K562 (cell line): ENCODE results near the gene P4HB. TPM values are rescaled to one million over a fixed set of nuclear protein-coding genes. Genes with fewer than 3 reads are reported as not detected.
A peak's percentile ranks its signal among the peaks of the same experiment; 100 is the strongest.

ENCODE experiments used
- ASH1L ChIP-seq: fragments of 450-650 bp; IDR thresholded peaks from 2 replicates; pipeline ENCODE4 v1.6.1; 2018; ENCODE audit warnings: borderline replicate concordance, mild to moderate bottlenecking, low read depth; ENCODE audit not compliant: partially characterized antibody
- CTBP1 ChIP-seq: fragments of 450-650 bp; IDR thresholded peaks from 2 replicates; pipeline ENCODE4 v1.6.1; 2016; ENCODE audit warnings: borderline replicate concordance
- DNMT1 ChIP-seq: fragments of 450-650 bp; IDR thresholded peaks from 2 replicates; pipeline ENCODE4 v1.6.1; 2016; ENCODE audit warnings: antibody characterized with exemption, mild to moderate bottlenecking
- FOXM1 ChIP-seq, 2 experiments: fragments of 450-650 bp in 1 of 2; sonication (generic) in 1 of 2; formaldehyde crosslinking in 1 of 2; IDR thresholded peaks; 2 replicates each; pipeline versions ENCODE4 v1.6.1 to v1.9.0; 2017 to 2022; ENCODE audit warnings: low read depth in 2 of 2, mild to moderate bottlenecking in 2 of 2, missing genetic modification reagents in 1 of 2, moderate library complexity in 1 of 2
- HNRNPK ChIP-seq: fragments of 200-400 bp; formaldehyde crosslinking; IDR thresholded peaks from one replicate; pipeline ENCODE4 v1.6.1; 2018; ENCODE audit warnings: mild to moderate bottlenecking, low read depth, low read length; ENCODE audit not compliant: poor library complexity, severe bottlenecking
- MYC ChIP-seq, 2 experiments: fragments of 250-450 bp in 1 of 2; sonication (Bioruptor Pico) in 1 of 2; IDR thresholded peaks; 2 replicates each; pipeline versions ENCODE4 v1.5.1 to v1.6.1; 2012 to 2021; ENCODE audit warnings: low read depth in 2 of 2, borderline replicate concordance in 1 of 2, improper control_type of control experiment in 1 of 2, low read length in 1 of 2, mild to moderate bottlenecking in 1 of 2, moderate library complexity in 1 of 2
- NUFIP1 ChIP-seq: fragments of 450-650 bp; IDR thresholded peaks from 2 replicates; pipeline ENCODE4 v1.6.1; 2018; ENCODE audit not compliant: partially characterized antibody
- POLR2A ChIP-seq: fragments of 450-650 bp; conservative IDR thresholded peaks from 2 replicates; pipeline ENCODE4 v1.6.1; 2016
- POLR2AphosphoS2 ChIP-seq: IDR thresholded peaks from 2 replicates; pipeline ENCODE4 v1.6.1; 2012; ENCODE audit warnings: low read length, improper control_type of control experiment
- RBM22 ChIP-seq: fragments of 200-400 bp; formaldehyde crosslinking; IDR thresholded peaks from 2 replicates; pipeline ENCODE4 v1.6.1; 2018; ENCODE audit warnings: low read length, low read depth; ENCODE audit not compliant: poor library complexity, severe bottlenecking
- SUPT5H ChIP-seq: fragments of 450-650 bp; IDR thresholded peaks from 2 replicates; pipeline ENCODE4 v1.6.1; 2016
- ZNF3 ChIP-seq: fragments of 250-450 bp; sonication (Bioruptor Pico); IDR thresholded peaks from 2 replicates; pipeline ENCODE4 v1.5.0; 2021; ENCODE audit warnings: mild to moderate bottlenecking, moderate library complexity
- ZNF766 ChIP-seq: fragments of 200-800 bp; sonication (Bioruptor generic); conservative IDR thresholded peaks from 2 replicates; pipeline ENCODE4 v1.6.1; 2016; ENCODE audit warnings: missing genetic modification characterization, missing compliant biosample characterization
- ZNF830 ChIP-seq: fragments of 250-450 bp; sonication (Bioruptor Pico); IDR thresholded peaks from 2 replicates; pipeline ENCODE4 v1.5.0; 2021; ENCODE audit warnings: mild to moderate bottlenecking
- polyA plus RNA-seq, 8 experiments: library from polyadenylated mRNA; depleted of rRNA in 4 of 8; stranded (reverse) in 5 of 8; unstranded in 3 of 8; fragments of >200 nt; fragmentation: Nextera tagmentation in 2 of 8; fragmentation: Illumina TruSeq in 1 of 8; extraction: Ambion mirVana in 2 of 8; extraction: Trizol in 1 of 8; gene quantifications; 2 replicates each; pipeline versions ENCODE4 v1.2.1 to v1.2.3, GENCODE V29; 2011 to 2014; ENCODE audit warnings: inconsistent platforms in 1 of 8, missing spikeins in 1 of 8
- total RNA-seq, 7 experiments: library from RNA; depleted of rRNA in 6 of 7; stranded (reverse); fragments of >200 nt in 6 of 7; fragmentation: Illumina TruSeq in 2 of 7; extraction: Trizol in 2 of 7; gene quantifications; 2 replicates each; pipeline versions ENCODE4 v1.2.1 to v1.2.3, GENCODE V29; 2011 to 2021; ENCODE audit warnings: low replicate concordance in 1 of 7
- TF ChIP-seq, protein P1 (sequence below): fragments of 250-450 bp; sonication (Bioruptor Pico); IDR thresholded peaks from 2 replicates; pipeline ENCODE4 v1.5.0; 2022; ENCODE audit warnings: mild to moderate bottlenecking
- TF ChIP-seq, protein P2 (sequence below): sonication (generic); formaldehyde crosslinking; IDR thresholded peaks from 2 replicates; pipeline ENCODE4 v1.8.0; 2022; ENCODE audit warnings: missing genetic modification reagents, mild to moderate bottlenecking, moderate library complexity, borderline replicate concordance

Gene P4HB
- total and polyA plus RNA-seq, 9 of the 15 experiments (the other 6 are each of a cell fraction or from before 2014, with no cell fraction given) = 4.4 to 645 (median 325) TPM

DNA sequence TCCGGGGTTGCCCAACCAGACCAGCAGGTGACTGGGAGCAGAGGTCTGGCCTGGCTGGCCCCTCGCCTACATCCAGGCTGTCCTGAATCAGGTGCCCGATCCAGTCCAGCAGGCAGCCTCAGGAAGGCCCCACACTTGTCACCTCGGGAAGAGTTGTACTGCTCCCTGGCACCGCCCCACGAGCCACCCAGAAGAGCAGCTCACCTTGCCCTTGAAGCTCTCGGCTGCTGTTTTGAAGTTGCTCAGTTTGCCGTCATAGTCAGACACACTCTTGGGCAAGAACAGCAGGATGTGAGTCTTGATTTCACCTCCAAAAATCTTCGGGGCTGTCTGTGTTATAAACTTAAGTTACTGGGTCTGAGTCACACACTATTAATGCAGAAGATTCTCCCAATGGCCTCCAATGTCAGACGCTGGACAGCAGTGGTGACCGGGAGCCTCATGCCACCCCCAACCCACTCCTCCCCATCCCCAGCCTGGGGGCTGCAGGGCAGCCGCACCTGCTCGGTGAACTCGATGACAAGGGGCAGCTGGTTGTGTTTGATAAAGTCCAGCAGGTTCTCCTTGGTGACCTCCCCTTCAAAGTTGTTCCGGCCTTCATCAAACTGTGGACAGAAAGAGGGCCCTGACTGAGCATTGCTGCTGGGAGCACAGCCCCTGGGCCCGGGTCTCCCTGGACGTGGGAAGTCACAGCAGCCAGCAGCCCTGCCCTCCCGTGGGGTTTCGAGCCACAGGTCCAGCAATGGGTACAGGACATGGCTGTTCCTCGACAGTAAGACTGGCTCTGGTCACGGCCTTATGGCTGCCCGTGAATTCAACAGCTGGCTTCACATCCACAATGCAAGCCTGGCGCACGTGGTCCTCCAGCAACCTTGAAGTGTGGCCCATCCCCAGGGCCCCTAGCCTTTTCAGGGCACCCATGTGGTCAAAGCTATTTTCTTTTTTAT, 13.3 kb downstream of the P4HB start (continued):
- TF ChIP-seq, protein P1, sequence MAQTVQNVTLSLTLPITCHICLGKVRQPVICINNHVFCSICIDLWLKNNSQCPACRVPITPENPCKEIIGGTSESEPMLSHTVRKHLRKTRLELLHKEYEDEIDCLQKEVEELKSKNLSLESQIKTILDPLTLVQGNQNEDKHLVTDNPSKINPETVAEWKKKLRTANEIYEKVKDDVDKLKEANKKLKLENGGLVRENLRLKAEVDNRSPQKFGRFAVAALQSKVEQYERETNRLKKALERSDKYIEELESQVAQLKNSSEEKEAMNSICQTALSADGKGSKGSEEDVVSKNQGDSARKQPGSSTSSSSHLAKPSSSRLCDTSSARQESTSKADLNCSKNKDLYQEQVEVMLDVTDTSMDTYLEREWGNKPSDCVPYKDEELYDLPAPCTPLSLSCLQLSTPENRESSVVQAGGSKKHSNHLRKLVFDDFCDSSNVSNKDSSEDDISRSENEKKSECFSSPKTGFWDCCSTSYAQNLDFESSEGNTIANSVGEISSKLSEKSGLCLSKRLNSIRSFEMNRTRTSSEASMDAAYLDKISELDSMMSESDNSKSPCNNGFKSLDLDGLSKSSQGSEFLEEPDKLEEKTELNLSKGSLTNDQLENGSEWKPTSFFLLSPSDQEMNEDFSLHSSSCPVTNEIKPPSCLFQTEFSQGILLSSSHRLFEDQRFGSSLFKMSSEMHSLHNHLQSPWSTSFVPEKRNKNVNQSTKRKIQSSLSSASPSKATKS = no peak
- peak; percentile 42; the same call in 1 of the 2 replicates for TF ChIP-seq POLR2A
- TF ChIP-seq ASH1L = no peak
- TF ChIP-seq FOXM1 (IDR thresholded peaks at IDR 0.05; ENCODE audit: low read depth) = no peak
- no peak for TF ChIP-seq FOXM1 (CRISPR knock-in tag; IDR thresholded peaks at IDR 0.05; ENCODE audit: low read depth)
- no peak for TF ChIP-seq MYC (IDR thresholded peaks at IDR 0.05; ENCODE audit: low read depth, low read length)
- TF ChIP-seq MYC (CRISPR knock-in tag; IDR thresholded peaks at IDR 0.05; ENCODE audit: borderline replicate concordance, low read depth) = no peak
- TF ChIP-seq POLR2AphosphoS2 = peak; percentile 70; the same call in 1 of the 2 replicates
- TF ChIP-seq ZNF3 (CRISPR knock-in tag) = no peak
- no peak for TF ChIP-seq CTBP1
- TF ChIP-seq HNRNPK = no peak
- TF ChIP-seq, protein P2, sequence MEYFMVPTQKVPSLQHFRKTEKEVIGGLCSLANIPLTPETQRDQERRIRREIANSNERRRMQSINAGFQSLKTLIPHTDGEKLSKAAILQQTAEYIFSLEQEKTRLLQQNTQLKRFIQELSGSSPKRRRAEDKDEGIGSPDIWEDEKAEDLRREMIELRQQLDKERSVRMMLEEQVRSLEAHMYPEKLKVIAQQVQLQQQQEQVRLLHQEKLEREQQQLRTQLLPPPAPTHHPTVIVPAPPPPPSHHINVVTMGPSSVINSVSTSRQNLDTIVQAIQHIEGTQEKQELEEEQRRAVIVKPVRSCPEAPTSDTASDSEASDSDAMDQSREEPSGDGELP (CRISPR knock-in tag) = no peak
- no peak for TF ChIP-seq NUFIP1
- 0 out of 2 replicates have a peak, but pooled peaks have one; percentile 32 for TF ChIP-seq SUPT5H
- TF ChIP-seq ZNF830 (CRISPR knock-in tag) = no peak
- TF ChIP-seq DNMT1 = no peak
- no peak for TF ChIP-seq RBM22
- no peak for TF ChIP-seq ZNF766 (CRISPR knock-in tag)
